Measurements from ENCODE around the gene DNAI4.
A peak's percentile ranks its signal among the peaks of the same experiment; 100 is the strongest.
"Not testable (repeated sequence)": the region's sequence is repeated elsewhere in the genome, so short reads cannot be mapped to it uniquely, and the experiment has no call there.

DNAI4 gene

DNA sequence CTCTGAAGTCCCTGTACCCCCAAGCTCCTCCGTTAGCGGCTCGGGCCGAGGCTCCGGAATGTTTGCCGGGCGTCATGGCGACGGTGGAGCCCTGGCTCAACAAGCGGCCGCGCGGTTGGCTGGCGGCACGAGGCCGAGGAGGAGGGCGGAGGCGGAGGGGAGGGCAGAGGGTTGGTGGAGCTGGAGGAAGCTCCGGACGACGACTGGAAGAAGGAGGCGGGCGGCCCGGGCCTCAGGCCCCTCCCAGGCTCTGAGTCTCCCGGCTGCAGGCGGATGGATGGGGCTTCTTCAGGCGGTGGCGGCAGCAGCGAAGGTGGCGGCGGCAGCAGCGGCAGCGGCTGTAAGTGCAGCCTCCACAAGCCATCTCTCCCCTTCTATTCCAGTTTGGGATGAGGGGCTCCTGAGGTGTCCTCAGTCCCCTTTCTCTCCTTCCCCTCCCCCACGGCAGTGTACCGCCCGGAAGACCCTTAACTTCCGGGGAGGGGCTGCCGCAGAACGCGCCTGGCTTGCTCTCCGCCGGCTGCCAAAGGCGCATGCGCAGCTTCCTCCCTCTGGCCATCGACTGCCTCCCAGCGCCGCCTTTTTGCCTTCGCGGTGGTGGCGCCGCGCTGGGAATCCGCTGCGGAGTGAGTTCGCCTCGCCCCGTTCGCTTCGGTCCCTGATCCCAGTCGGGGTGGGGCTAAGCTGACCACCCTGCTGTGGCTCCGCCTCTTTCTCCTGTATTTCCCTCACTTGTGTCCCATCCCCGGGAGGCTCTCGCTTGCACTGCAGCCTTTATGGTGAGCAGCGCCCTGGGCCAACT is at the start of gene DNAI4, which contains the start of gene MIER1:
Gene DNAI4, minus strand, starts transcription at position 101 of the 802 bp plus-strand sequence. Its CDS starts 25 bp downstream, at position 76.
Gene MIER1, plus strand, starts transcription at position 235 of the 802 bp plus-strand sequence. Its CDS starts 39 bp downstream, at position 274.
- peak; percentile 99 for DNase-seq

DNA sequence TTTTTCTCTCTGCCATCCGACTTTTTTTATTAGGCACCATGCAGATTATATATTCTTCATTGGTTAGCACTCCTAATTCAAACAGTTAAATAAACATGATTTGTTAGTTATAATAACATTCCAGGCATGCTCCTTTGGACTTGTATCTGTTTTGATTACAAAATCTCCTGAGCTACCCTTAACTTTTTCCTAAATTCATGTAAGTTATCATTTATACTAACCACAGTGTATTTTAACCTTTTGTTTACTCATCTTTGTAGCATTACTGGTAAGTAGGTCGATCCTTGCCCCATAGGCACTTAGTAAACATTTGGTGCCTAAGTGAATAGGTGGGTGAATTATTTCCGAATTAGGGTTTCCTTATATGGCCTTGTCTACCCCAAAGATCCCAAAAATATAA is 43.9 kb upstream of the DNAI4 start:
- DNase-seq: no peak

- DNase-seq: not testable (repeated sequence)
Measured at GRCh38 chr1:66966188-66966873, 41.7 kb upstream of the DNAI4 start.

- DNase-seq: no peak
Measured at GRCh38 chr1:66957938-66958337, 33.3 kb upstream of the DNAI4 start.

GRCh38 chr1:66954208-66954607 is 29.6 kb upstream of the DNAI4 start:
- DNase-seq: no peak

GRCh38 chr1:66951513-66951912 is 26.9 kb upstream of the DNAI4 start:
- no peak for DNase-seq

GRCh38 chr1:66947267-66947666 is 22.6 kb upstream of the DNAI4 start:
- DNase-seq: no peak

GRCh38 chr1:66945316-66945715 is 20.7 kb upstream of the DNAI4 start:
- no peak for DNase-seq

DNA sequence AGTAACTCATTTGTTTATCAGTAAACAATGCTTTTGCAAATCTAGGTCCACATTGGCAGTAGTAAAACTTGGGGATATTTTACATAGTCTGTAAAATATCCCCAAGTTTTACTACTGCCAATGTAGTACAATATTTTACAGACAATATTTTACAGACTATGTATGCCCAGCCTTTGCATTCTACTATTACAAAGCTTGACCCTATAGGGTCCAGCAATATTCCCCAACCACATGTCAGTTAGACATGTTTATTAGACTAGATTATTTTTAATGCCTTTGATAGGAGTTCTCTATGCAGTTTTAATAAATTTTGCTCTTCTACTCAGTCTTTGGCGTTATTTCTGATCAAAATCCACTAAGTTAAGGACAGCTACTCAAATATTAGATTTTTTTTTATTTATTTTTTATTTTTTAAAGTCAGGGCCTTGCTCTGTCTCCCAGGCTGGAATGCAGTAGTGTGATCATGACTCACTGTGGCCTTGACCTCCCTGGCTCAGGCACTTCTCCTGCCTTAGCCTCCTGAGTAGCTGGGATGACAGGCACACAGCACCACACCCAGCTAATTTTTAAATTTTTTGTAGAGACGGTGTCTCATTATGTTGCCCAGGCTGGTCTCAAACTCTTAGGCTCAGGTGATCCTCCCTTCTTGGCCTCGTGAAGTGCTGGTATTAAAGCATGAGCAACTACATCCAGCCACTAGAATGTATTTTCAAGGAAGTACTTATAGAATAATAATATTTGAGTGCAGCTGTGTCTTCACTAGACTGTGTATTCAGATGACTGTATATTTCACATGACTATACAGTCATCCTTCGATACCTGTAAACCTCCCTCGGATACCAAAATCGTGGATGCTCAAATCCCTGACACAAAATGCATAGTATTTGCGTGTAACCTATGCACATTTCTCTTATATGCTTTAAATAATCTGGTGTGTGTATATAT is 19.9 kb upstream of the DNAI4 start:
- DNase-seq: no peak

- DNase-seq: no peak
Measured at GRCh38 chr1:66943361-66943969, 18.8 kb upstream of the DNAI4 start.

DNA sequence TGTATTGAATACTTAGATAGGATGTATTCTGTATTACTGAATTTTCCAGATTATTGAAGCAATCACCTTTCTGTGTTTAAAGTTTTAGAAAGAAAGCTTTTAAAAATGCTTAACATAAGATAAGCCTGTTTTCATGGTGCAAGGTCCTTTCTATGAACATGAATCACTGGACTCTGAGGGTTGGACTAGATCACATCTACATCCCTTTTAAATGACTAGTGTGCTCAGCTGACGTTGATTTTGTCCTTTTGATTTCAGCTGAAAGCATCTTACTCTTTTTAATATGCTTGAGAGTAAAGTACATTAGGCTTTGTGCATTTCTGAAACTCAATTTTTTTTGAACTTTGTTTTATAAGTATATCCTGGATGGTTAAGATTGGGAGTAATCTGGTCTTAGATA is 16.3 kb upstream of the DNAI4 start:
- no peak for DNase-seq

GRCh38 chr1:66938613-66939012 is 14.0 kb upstream of the DNAI4 start:
- no peak for DNase-seq

DNA sequence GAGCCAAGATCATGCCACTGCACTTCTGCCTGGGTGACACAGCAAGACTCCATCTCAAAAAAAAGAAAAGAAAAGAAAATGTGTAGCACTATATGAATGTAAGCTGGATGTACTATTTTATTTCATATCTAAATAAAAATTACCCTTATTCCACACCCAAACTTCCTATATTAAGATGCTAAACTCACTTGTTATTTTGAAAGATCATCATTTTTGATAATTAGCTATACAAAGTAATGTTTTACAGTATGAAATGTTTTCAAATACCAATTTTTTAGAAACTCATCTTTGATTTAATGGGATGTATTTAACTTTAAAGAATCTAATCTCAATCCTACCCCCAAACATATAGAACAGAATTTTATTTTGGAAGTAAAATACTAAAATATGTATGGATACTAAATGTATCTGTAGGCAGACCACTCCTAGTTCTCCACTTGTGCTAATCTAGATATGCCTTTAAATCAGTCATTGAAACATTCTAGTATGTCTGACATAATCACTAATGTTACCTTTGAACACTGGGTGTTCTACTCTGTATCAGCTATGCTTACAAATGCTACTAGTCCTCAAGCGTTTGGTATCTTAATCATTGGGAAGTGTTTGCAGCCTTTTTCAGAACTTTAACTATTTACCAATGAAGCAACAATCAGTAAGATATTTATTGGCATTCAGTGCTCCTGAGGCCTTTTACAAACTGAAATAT is 13.0 kb upstream of the DNAI4 start:
- DNase-seq: no peak

- DNase-seq: no peak
Measured at GRCh38 chr1:66933887-66934700, 9.4 kb upstream of the DNAI4 start.

DNA sequence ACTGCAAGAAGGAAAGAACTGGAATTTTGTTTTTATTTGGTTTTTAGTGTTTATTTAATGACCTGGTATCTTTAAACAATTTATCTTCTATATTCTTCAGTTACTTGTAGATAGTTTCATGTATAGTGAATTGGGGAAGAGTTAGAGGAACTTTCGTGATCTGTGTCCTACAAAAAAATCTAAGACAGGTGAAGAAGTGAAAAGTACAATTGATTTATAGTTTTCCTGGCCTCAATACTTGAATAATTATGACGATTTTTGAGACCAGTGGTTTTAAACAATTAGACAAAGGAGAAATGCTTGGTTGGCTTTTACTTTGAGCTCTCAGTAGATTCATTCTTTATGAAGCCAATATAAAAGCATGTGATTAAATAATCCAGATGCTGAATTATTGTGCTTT is 7.6 kb upstream of the DNAI4 start:
- no peak for DNase-seq

GRCh38 chr1:66931590-66931989 is 6.9 kb upstream of the DNAI4 start:
- no peak for DNase-seq

GRCh38 chr1:66930823-66931174 is 6.1 kb upstream of the DNAI4 start:
- no peak for DNase-seq

- DNase-seq: peak; percentile 90
Measured at GRCh38 chr1:66929999-66930822, 5.6 kb upstream of the DNAI4 start.

GRCh38 chr1:66929691-66929998 is 5.0 kb upstream of the DNAI4 start:
- no peak for DNase-seq

- no peak for DNase-seq
Measured at GRCh38 chr1:66929146-66929688, 4.6 kb upstream of the DNAI4 start.
